ENCODE data around the gene SORT1.

DNA sequence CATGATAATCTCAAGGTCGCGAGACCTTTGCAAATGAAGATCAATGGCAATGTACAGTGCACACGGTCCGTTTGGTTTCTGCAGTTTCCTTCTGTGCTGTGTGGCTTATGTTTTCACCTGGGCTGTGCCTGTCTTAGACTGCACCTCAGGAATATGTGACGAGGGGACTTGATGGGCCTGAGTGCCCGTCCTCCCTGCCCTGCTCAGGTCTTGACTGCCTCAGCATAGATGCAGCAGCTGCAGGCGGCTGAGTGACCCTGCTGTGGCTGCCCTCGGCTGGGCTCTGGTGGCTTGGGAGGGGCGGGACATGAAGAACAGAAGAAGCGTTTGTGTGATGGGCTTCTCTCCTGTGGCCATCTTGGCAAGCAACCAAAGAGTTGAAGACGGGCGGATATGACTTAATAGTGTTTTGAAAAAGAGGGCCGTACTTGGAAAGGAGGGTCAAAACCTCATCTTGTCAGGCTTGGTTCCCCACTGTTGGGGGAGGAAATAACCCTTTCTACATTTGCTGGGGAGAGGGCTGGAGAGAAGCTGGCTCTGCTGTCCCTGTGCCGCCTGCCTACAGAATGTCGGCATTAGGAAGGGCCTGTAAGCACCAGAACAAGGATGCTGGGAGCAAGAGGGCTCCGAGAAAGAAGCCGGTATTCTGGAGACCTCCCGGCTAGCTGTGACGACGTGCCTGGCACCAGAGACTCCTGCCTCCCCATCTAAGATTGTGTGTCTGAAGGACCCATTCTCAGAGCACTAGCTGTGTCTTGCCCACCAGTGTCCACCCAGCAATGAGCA is 98.0 kb downstream of the SORT1 start:
- no peak for TF ChIP-seq POLR2AphosphoS5 (IDR thresholded peaks at IDR 0.05)
- TF ChIP-seq POLR2A (IDR thresholded peaks at IDR 0.05), result no peak
- TF ChIP-seq, protein P1, sequence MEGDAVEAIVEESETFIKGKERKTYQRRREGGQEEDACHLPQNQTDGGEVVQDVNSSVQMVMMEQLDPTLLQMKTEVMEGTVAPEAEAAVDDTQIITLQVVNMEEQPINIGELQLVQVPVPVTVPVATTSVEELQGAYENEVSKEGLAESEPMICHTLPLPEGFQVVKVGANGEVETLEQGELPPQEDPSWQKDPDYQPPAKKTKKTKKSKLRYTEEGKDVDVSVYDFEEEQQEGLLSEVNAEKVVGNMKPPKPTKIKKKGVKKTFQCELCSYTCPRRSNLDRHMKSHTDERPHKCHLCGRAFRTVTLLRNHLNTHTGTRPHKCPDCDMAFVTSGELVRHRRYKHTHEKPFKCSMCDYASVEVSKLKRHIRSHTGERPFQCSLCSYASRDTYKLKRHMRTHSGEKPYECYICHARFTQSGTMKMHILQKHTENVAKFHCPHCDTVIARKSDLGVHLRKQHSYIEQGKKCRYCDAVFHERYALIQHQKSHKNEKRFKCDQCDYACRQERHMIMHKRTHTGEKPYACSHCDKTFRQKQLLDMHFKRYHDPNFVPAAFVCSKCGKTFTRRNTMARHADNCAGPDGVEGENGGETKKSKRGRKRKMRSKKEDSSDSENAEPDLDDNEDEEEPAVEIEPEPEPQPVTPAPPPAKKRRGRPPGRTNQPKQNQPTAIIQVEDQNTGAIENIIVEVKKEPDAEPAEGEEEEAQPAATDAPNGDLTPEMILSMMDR (IDR thresholded peaks at IDR 0.05), result no peak
- TF ChIP-seq EP300 (IDR thresholded peaks at IDR 0.05), result no peak

Measured in upper lobe of left lung (tissue), 4 donors.